Lower leg skin (tissue), 4 donors: ENCODE results near the gene PACS1. TPM values are rescaled to one million over a fixed set of nuclear protein-coding genes. Genes with fewer than 3 reads are reported as not detected.

Source experiments
- DNase-seq, 2 donors: peaks; one replicate each; pipeline ENCODE4 v3.0.0-alpha.2; 2019; ENCODE audit warnings: low spot score in 2 of 2
- H3K4me3 ChIP-seq: fragments of 200-600 bp; sonication (generic); 2 replicates; pipeline ENCODE4 v1.5.1; 2017; ENCODE audit warnings: mild to moderate bottlenecking, low read depth; ENCODE audit not compliant: poor library complexity, severe bottlenecking
- CTCF ChIP-seq, 3 donors: fragments of 450-650 bp; IDR thresholded peaks; one replicate each; pipeline ENCODE4 v1.5.1; 2016; ENCODE audit warnings: antibody characterized with exemption in 3 of 3, mild to moderate bottlenecking in 3 of 3, moderate library complexity in 2 of 3
- POLR2A ChIP-seq, 2 donors: fragments of 450-650 bp; IDR thresholded peaks; one replicate each; pipeline ENCODE4 v1.6.1; 2016 to 2017; ENCODE audit warnings: antibody characterized with exemption in 2 of 2, mild to moderate bottlenecking in 1 of 2, moderate library complexity in 1 of 2
- WGBS, 2 donors: methylation state at CpG; one replicate each; pipeline ENCODE4 v1.1.5; 2018; 5-methylcytosine and 5-hydroxymethylcytosine counted together
- intact Hi-C: fragments of 100-400 bp; cut with DNase I; formaldehyde crosslinking; loops from one replicate; pipeline ENCODE4 v1.15.0; 2023; ENCODE audit warnings: low total_unique reads
- total RNA-seq, 4 donors: library from RNA; depleted of rRNA; stranded (reverse); fragments of >200 nt; gene quantifications; one replicate each; pipeline ENCODE4 v1.1.0, GENCODE V29; 2016

The PACS1 gene
- total RNA-seq, 4 donors from 2014 or later = 26.7 to 41.1 (median 32.4) TPM

DNA sequence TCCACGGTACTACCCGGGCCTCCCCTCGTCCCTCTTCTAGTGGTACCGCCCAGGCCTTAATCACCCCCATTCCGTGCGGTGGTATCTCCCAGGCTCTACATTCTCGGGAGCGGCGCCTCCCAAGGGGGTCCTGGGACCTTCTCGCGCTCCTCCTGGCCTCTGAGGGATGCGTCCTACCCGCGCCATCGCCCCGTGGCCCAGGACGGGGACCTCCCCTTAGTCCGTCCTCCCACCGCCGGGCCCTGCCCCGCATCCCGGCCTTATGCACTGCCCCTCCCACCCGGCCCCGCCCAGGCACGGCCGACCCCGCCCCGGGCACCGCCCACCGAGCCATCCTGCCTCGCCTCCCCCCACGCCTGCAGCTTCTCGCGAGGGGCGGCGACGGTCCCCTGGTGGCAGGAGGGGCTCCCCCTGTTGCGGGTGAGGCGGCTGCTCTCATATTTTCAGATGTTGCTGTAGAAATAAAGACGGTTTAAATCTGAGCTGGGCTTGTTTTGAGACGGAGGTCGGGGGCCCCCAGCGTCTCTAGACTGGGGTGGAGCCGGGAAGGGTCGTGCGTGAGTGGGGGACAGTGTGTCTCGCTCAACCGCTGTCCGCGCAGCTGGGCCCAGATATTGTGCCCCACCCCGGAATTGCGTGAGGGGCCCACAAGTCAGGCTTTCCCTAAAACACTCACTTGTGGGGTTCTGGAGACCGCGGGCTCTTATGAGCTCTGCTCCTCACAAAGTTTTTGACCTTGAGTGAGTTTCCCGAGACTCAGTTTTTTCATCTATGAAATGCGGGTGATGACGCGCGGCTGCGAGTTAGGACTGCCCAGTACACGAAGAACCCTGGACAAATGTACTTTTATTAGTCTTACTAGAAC, 197.5 kb downstream of the PACS1 start:
- peak overlapping the region; percentile 20 for H3K4me3 ChIP-seq
- WGBS, 2 donors = 0 to 2% methylated on average over 35 to 60 of the region's 61 CpGs
- no peak for TF ChIP-seq CTCF (IDR thresholded peaks at IDR 0.05)
- TF ChIP-seq POLR2A (IDR thresholded peaks at IDR 0.05) = peak in 1 of 2 donors; percentile 30
- intact Hi-C loops = no loop called here
- DNase-seq = peak; percentile 85 to 98

DNA sequence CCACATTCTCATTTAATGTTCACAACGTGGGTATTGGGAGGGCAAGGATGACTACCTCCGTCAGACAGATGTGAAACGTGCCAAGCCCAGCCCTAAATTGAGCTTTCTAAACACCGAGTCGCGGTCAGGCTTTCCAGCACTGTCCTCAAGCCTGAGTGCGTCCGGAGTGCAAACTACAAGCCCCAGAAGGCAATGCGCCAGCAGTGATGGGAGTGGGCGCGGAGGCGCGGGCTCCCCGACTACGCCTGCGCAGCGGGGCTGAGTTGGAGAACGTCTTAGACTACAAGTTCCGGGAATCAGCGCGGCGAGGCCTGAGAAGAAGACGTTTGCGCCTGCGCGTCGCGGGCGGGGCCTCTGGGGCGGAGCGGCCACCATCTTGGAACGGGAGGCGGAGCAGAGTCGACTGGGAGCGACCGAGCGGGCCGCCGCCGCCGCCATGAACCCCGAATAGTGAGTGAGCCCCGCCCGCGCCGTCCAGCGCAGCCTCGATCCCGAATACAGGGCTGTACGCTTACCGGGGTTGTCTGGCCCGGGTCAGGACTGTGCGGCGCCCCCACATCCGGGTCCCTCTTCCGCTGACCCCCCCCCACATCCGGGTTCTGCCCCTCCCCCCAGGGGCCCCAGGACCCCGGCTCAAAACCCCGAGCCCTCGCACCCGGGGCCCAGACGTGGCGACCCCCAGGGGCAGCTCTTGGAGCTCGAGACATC, 198.3 kb downstream of the PACS1 start, which contains the start of gene RAB1B:
Gene RAB1B, plus strand, starts transcription at position 396 of the 708 bp plus-strand sequence. Its CDS starts 41 bp downstream, at position 437.
- WGBS, 2 donors = 0% methylated on average over 13 to 40 of the region's 64 CpGs
- peak; percentile 100 for DNase-seq
- intact Hi-C loops = no loop called here
- H3K4me3 ChIP-seq = peak within 1 kb of the TSS; percentile 76
- TF ChIP-seq POLR2A (IDR thresholded peaks at IDR 0.05) = no peak
- TF ChIP-seq CTCF (IDR thresholded peaks at IDR 0.05) = no peak

DNA sequence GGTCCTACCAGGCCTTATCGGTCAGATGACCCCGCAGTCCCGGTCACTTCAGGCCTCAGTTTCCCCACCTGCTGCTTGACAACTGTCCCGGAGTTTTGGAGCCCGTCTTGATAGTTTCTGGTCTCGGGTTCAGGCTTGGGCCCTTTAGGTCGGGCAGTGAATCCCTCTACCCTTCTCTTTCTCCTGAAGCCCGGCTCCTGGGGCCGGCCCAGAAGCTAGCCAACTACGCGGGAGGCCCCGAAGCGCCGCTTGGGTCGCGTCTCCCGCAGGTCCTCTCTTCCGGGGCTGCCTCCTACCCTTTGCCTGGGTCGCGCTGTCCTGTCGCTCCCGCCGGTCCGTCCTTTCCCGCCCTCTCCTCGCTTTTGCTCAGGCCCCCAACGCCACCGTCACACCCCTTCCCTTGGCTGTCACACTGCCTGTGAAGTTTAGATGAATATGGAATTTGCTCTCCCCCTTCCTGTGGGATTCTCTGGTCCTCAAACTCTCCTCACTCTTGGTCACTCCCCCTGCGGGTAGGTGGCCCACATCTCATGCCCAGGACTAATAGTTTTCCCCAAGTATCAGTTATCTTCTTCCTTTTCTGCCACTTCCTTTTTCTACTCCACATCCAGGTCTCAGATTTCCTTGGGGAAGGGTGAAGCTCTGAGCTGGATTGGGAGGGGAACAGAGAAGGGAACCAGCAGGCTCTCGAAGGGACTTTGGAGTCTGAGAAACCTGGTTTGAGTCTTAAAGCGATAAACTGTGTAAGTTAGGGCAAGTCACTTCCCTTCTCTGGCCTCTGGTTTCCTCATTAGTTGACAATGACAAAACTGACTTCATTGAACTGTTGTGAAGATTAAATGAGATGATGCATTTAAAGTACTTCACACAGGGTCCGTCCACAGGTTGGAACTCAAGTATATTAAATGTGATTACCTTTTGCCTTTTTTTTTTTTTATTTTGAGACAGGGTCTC, 199.2 kb downstream of the PACS1 start:
- WGBS, 2 donors = 2% methylated on average over 29 to 32 of the region's 32 CpGs
- DNase-seq = no peak
- intact Hi-C loops = no loop called here
- H3K4me3 ChIP-seq = peak overlapping the region; percentile 76
- TF ChIP-seq CTCF (IDR thresholded peaks at IDR 0.05) = no peak
- no peak for TF ChIP-seq POLR2A (IDR thresholded peaks at IDR 0.05)

GRCh38 chr11:66271816-66272215, 201.7 kb downstream of the PACS1 start:
- TF ChIP-seq CTCF (IDR thresholded peaks at IDR 0.05) (no peak), POLR2A (IDR thresholded peaks at IDR 0.05) (no peak)
- intact Hi-C loops = no loop called here
- no peak overlapping the region for H3K4me3 ChIP-seq
- WGBS, 2 donors = 89 to 90% methylated on average over 7 of the region's 7 CpGs
- DNase-seq = no peak

GRCh38 chr11:66272596-66272995, 202.5 kb downstream of the PACS1 start:
- intact Hi-C loops = no loop called here
- no peak for DNase-seq
- no peak for TF ChIP-seq POLR2A (IDR thresholded peaks at IDR 0.05)
- TF ChIP-seq CTCF (IDR thresholded peaks at IDR 0.05) = no peak
- H3K4me3 ChIP-seq = no peak overlapping the region
- WGBS, 2 donors = 78 to 85% methylated on average over 2 of the region's 2 CpGs
